ENCODE data around the gene CELF5.

CELF5 gene

DNA sequence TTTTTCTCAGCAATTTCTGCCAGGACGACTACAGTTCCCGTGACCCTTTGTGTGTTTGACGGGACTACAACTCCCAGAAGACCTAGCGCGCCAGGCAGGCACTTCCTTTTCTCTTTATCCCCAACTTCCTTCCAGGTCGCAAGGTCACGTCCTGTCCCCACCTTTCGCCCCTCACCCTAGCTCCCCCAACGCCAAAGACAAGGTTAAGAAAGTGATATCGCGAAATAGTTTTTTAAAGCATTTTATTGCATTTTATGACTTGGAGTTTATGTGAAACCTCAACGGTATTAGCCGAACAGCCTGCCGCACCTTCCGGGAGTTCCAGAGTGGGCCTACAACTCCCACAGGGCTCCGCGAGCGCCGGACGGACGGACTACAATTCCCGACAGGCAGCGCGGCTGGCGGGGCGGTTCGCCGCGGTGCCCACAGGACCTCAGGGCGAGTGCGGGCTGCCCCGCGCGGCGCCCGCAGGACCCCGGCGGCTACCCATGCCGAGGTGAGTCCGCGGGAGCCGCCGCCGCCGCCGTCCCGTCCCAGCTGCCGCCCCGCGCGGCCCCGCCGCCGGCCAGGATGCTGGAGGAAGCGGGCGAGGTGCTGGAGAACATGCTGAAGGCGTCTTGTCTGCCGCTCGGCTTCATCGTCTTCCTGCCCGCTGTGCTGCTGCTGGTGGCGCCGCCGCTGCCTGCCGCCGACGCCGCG, 38.9 kb upstream of the CELF5 start, which contains the start of gene NCLN:
NCLN (plus strand) TSS at position 470 of the 699 bp plus-strand sequence; CDS start at position 571, 101 bp downstream.
- TF ChIP-seq, protein P1, sequence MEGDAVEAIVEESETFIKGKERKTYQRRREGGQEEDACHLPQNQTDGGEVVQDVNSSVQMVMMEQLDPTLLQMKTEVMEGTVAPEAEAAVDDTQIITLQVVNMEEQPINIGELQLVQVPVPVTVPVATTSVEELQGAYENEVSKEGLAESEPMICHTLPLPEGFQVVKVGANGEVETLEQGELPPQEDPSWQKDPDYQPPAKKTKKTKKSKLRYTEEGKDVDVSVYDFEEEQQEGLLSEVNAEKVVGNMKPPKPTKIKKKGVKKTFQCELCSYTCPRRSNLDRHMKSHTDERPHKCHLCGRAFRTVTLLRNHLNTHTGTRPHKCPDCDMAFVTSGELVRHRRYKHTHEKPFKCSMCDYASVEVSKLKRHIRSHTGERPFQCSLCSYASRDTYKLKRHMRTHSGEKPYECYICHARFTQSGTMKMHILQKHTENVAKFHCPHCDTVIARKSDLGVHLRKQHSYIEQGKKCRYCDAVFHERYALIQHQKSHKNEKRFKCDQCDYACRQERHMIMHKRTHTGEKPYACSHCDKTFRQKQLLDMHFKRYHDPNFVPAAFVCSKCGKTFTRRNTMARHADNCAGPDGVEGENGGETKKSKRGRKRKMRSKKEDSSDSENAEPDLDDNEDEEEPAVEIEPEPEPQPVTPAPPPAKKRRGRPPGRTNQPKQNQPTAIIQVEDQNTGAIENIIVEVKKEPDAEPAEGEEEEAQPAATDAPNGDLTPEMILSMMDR (IDR thresholded peaks at IDR 0.05; ENCODE audit: poor library complexity, severe bottlenecking): no peak
- Histone ChIP-seq H3K27me3 (ENCODE audit: insufficient read depth, poor library complexity, severe bottlenecking) (no peaks in the 10 kb centered on the region), H3K36me3 (ENCODE audit: low read depth) (peaks cover 20% of the 10 kb centered on the region), H3K4me3 (ENCODE audit: severe bottlenecking) (peak within 1 kb of the TSS; percentile 80), H3K9me3 (ENCODE audit: severe bottlenecking) (no peaks in the 10 kb centered on the region), H3K4me1 (ENCODE audit: insufficient read depth, poor library complexity, severe bottlenecking) (peaks cover 4% of the 10 kb centered on the region), H3K27ac (ENCODE audit: poor library complexity, severe bottlenecking) (peak within 1 kb of the TSS; percentile 61)
- ATAC-seq (ENCODE audit: low read depth) (peak; percentile 85), DNase-seq (ENCODE audit: low spot score) (peak; percentile 90)

DNA sequence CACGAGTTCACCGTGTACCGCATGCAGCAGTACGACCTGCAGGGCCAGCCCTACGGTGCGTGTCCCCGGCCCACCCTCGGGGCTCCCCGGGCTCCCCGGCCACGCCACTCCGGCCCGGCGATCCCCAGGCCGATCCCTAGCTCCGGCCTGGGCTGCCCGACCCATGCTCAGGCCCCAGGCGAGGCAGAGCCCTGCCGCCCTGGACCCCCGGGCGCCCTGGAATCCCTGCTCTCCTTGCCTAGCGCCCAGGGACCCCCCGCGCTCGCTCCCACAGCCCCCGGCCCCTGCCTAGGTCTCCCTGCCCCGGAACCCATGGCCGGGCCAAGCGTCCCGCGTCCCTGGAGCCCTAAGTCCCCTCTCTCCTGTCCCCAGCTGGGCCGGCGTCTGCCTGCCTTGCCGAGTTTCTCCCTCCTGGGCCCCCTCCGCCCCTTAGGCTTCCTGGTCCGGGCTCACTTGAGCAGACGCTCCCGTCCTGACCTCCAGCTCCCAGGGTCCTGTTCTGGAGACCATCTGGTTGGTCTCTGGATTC, 38.2 kb upstream of the CELF5 start:
- peak overlapping the region; percentile 80 for H3K4me3 ChIP-seq (ENCODE audit: severe bottlenecking)
- DNase-seq (ENCODE audit: low spot score): no peak
- peaks cover 4% of the 10 kb centered on the region for H3K4me1 ChIP-seq (ENCODE audit: insufficient read depth, poor library complexity, severe bottlenecking)
- ATAC-seq (ENCODE audit: low read depth): peak; percentile 34
- TF ChIP-seq, protein P1 (IDR thresholded peaks at IDR 0.05; ENCODE audit: poor library complexity, severe bottlenecking): no peak
- peaks cover 20% of the 10 kb centered on the region for H3K36me3 ChIP-seq (ENCODE audit: low read depth)
- H3K27ac ChIP-seq (ENCODE audit: poor library complexity, severe bottlenecking): peak overlapping the region; percentile 61
- no peaks in the 10 kb centered on the region for H3K27me3 ChIP-seq (ENCODE audit: insufficient read depth, poor library complexity, severe bottlenecking)
- H3K9me3 ChIP-seq (ENCODE audit: severe bottlenecking): no peaks in the 10 kb centered on the region

DNA sequence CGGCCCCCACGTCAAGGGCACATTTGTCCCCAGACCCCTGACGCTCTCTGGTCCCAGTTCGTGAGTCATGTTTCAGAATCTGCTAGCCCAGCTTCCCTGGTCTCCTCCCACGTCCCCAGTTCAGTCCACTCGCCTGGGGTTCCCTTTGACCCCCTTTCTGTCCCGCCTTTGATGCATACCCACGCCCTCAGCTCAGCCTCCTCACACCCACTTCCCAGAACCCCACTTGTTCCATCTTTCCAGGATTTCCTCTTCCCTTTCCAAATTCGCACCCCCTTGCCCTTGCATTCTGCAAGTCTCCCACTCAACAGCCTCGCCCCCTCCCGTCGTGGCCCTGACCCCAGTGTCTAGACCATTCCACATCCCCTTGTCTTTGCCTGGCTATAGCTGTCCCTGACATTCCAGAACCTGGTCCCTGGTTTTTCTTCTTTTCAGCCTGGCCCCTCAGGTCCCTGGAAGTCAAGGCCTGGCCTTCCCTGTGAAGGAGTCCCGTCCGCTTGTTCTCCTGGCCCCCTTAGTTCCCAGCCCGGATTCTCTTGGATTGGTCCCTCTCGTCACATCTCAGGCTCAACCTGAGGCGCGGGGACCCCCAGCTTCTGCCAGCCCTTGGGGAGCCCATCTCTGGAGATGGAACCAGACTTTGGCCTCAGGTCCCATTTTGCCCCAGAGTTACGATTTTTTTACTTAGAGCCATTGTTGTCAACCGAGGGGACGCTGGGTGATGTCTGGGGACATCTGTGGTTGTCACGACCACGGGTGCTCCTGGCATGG, 37.4 kb upstream of the CELF5 start:
- DNase-seq (ENCODE audit: low spot score) (no peak), ATAC-seq (ENCODE audit: low read depth) (no peak)
- Histone ChIP-seq H3K27me3 (ENCODE audit: insufficient read depth, poor library complexity, severe bottlenecking) (no peaks in the 10 kb centered on the region), H3K4me1 (ENCODE audit: insufficient read depth, poor library complexity, severe bottlenecking) (peaks cover 4% of the 10 kb centered on the region), H3K36me3 (ENCODE audit: low read depth) (peaks cover 25% of the 10 kb centered on the region), H3K4me3 (ENCODE audit: severe bottlenecking) (peak overlapping the region; percentile 80), H3K9me3 (ENCODE audit: severe bottlenecking) (no peaks in the 10 kb centered on the region), H3K27ac (ENCODE audit: poor library complexity, severe bottlenecking) (peak overlapping the region; percentile 61)
- TF ChIP-seq, protein P1 (IDR thresholded peaks at IDR 0.05; ENCODE audit: poor library complexity, severe bottlenecking): no peak

DNA sequence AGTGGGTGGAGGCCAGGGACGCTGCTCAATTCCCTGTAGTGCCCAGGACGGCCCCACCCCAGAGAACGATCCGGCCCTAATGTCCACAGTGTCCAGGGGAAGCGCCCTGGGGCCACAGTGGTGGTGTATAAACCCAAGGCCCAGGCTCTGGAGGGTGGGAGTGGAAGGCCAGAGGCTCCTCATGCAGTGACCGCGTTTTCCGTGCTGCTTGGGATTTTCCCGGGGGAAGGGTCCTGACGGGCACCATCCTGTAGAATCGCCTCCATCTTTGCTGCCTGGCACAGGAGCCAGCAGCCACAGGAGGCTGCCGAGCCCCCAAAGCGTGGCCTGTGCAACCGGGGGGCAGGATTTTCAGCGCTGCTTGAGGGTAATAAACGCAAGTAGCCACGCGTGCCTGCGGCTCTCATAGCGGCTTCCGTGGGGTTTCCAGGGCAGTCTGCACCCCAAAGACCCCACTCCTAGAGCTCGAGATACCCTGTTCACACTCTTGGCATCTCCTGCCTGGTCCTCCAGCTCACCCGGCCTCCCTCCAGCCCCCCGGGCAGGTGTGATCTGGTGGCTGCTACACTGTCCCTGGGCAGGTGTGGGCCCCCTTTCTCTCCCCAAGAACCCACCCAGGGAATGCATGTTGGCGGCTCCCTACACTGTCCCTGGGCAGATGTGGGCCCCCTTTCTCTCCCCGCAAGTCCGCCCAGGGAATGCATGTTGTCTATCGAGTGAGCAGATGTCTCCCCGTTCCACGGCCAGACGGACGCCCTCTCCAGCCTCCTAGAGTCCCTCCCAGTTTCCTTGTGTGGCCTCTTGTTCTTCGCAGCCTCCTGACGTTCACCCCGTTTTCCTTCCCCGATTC, 36.6 kb upstream of the CELF5 start:
- Histone ChIP-seq H3K36me3 (ENCODE audit: low read depth) (peaks cover 25% of the 10 kb centered on the region), H3K27me3 (ENCODE audit: insufficient read depth, poor library complexity, severe bottlenecking) (no peaks in the 10 kb centered on the region), H3K9me3 (ENCODE audit: severe bottlenecking) (no peaks in the 10 kb centered on the region), H3K4me1 (ENCODE audit: insufficient read depth, poor library complexity, severe bottlenecking) (peaks cover 4% of the 10 kb centered on the region), H3K4me3 (ENCODE audit: severe bottlenecking) (no peak overlapping the region), H3K27ac (ENCODE audit: poor library complexity, severe bottlenecking) (no peak overlapping the region)
- ATAC-seq (ENCODE audit: low read depth) (no peak), DNase-seq (ENCODE audit: low spot score) (no peak)
- TF ChIP-seq, protein P1 (IDR thresholded peaks at IDR 0.05; ENCODE audit: poor library complexity, severe bottlenecking): no peak

All from RWPE2 (cell line).